ENCODE data around the gene DGCR2. TPM values are rescaled to one million over a fixed set of nuclear protein-coding genes. Genes with fewer than 3 reads are reported as not detected.
"Not testable (repeated sequence)": the region's sequence is repeated elsewhere in the genome, so short reads cannot be mapped to it uniquely, and the experiment has no call there.

Gene DGCR2
- total and polyA plus RNA-seq, 2 experiments from 2014 or later = 18.5 to 83.0 TPM

DNA sequence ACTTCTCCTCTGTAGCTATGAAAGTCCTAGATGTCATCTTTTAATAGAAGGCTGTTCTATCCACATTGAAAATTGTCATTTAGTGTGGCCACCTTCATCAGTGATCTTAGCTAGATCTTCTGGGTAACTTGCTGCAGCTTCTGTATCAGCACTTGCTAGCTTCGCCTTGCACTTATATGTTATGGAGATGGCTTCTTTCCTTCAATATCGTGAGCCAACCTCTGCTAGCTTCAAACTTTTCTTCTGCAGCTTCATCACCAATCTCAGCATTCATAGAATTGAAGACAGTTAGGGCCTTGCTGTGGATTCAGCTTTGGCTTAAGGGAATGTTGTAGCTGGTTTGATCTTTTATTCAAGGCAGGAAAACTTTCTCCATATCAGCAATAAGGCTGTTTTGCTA, 122.1 kb downstream of the DGCR2 start:
- not testable (repeated sequence) for H3K27ac ChIP-seq (ENCODE audit: low read depth); H3K36me3 Mint-ChIP-seq (ENCODE audit: low read depth); H3K9me2 ChIP-seq (ENCODE audit: insufficient read depth); ATAC-seq; H3F3A ChIP-seq (replicated peaks; ENCODE audit: low read depth); H4K20me1 ChIP-seq (replicated peaks; ENCODE audit: insufficient read depth); H3K4me1 Mint-ChIP-seq; H3K4me3 ChIP-seq; H3K9me3 Mint-ChIP-seq; H2AFZ ChIP-seq; H3K4me2 ChIP-seq; H3K4me1 ChIP-seq (ENCODE audit: insufficient read depth); H3K36me3 ChIP-seq (ENCODE audit: insufficient read depth); H3K79me2 ChIP-seq (replicated peaks; ENCODE audit: insufficient read depth); H3K4me3 Mint-ChIP-seq; DNase-seq (ENCODE audit: low spot score); H3K27ac Mint-ChIP-seq; H3K27me3 ChIP-seq (ENCODE audit: insufficient read depth); H3K27me3 Mint-ChIP-seq (ENCODE audit: insufficient read depth, low read depth, poor library complexity)

DNA sequence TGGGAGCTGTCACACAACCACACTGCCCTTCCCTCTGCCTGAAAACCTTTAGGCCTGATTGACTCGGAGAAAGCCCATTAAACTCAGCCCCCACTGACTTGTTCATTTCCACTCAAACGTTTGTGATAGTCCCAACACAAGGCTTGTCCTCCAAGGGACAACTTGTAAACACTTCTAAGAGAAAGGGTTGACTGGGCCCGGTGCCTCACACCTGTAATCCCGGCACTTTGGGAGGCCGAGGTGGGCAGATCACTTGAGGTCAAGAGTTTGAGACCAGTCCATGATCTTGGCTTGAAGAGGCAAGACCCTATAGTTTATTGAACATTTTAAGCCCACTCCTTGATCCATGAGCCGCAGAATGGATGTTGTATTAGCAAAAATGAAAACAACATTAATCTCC, 122.8 kb downstream of the DGCR2 start:
- H3K4me3 Mint-ChIP-seq = no peak overlapping the region
- H3K36me3 Mint-ChIP-seq (ENCODE audit: low read depth) = no peaks in the 10 kb centered on the region
- Histone ChIP-seq H2AFZ (no peak overlapping the region), H3K4me1 (ENCODE audit: insufficient read depth) (no peaks in the 10 kb centered on the region), H3K4me2 (no peak overlapping the region), H3K79me2 (replicated peaks; ENCODE audit: insufficient read depth) (no peaks in the 10 kb centered on the region), H3K27me3 (ENCODE audit: insufficient read depth) (no peaks in the 10 kb centered on the region), H4K20me1 (replicated peaks; ENCODE audit: insufficient read depth) (no peaks in the 10 kb centered on the region), H3K9me2 (ENCODE audit: insufficient read depth) (no peaks in the 10 kb centered on the region), H3F3A (replicated peaks; ENCODE audit: low read depth) (no peaks in the 10 kb centered on the region), H3K36me3 (ENCODE audit: insufficient read depth) (no peaks in the 10 kb centered on the region), H3K27ac (ENCODE audit: low read depth) (no peak overlapping the region), H3K4me3 (no peak overlapping the region)
- ATAC-seq (no peak), DNase-seq (ENCODE audit: low spot score) (no peak)
- no peak overlapping the region for H3K27ac Mint-ChIP-seq
- no peaks in the 10 kb centered on the region for H3K27me3 Mint-ChIP-seq (ENCODE audit: insufficient read depth, low read depth, poor library complexity)
- no peaks in the 10 kb centered on the region for H3K4me1 Mint-ChIP-seq
- no peaks in the 10 kb centered on the region for H3K9me3 Mint-ChIP-seq
- TF ChIP-seq POLR2AphosphoS5 (IDR thresholded peaks at IDR 0.05; ENCODE audit: low read depth) = no peak
- TF ChIP-seq, protein P1, sequence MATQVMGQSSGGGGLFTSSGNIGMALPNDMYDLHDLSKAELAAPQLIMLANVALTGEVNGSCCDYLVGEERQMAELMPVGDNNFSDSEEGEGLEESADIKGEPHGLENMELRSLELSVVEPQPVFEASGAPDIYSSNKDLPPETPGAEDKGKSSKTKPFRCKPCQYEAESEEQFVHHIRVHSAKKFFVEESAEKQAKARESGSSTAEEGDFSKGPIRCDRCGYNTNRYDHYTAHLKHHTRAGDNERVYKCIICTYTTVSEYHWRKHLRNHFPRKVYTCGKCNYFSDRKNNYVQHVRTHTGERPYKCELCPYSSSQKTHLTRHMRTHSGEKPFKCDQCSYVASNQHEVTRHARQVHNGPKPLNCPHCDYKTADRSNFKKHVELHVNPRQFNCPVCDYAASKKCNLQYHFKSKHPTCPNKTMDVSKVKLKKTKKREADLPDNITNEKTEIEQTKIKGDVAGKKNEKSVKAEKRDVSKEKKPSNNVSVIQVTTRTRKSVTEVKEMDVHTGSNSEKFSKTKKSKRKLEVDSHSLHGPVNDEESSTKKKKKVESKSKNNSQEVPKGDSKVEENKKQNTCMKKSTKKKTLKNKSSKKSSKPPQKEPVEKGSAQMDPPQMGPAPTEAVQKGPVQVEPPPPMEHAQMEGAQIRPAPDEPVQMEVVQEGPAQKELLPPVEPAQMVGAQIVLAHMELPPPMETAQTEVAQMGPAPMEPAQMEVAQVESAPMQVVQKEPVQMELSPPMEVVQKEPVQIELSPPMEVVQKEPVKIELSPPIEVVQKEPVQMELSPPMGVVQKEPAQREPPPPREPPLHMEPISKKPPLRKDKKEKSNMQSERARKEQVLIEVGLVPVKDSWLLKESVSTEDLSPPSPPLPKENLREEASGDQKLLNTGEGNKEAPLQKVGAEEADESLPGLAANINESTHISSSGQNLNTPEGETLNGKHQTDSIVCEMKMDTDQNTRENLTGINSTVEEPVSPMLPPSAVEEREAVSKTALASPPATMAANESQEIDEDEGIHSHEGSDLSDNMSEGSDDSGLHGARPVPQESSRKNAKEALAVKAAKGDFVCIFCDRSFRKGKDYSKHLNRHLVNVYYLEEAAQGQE (IDR thresholded peaks at IDR 0.05; ENCODE audit: unreplicated experiment) = no peak
- TF ChIP-seq ZNF114 (CRISPR knock-in tag; IDR thresholded peaks at IDR 0.05) = no peak
- no peak for TF ChIP-seq NANOG (IDR thresholded peaks at IDR 0.05; ENCODE audit: borderline replicate concordance)
- TF ChIP-seq STAT1 (IDR thresholded peaks at IDR 0.05; ENCODE audit: unreplicated experiment) = no peak
- no peak for TF ChIP-seq EZH2phosphoT487 (IDR thresholded peaks at IDR 0.05; ENCODE audit: unreplicated experiment)
- no peak for TF ChIP-seq JUNB (IDR thresholded peaks at IDR 0.05; ENCODE audit: unreplicated experiment)
- TF ChIP-seq EZH2 (IDR thresholded peaks at IDR 0.05; ENCODE audit: low read depth, unreplicated experiment) = no peak
- TF ChIP-seq, protein P2, sequence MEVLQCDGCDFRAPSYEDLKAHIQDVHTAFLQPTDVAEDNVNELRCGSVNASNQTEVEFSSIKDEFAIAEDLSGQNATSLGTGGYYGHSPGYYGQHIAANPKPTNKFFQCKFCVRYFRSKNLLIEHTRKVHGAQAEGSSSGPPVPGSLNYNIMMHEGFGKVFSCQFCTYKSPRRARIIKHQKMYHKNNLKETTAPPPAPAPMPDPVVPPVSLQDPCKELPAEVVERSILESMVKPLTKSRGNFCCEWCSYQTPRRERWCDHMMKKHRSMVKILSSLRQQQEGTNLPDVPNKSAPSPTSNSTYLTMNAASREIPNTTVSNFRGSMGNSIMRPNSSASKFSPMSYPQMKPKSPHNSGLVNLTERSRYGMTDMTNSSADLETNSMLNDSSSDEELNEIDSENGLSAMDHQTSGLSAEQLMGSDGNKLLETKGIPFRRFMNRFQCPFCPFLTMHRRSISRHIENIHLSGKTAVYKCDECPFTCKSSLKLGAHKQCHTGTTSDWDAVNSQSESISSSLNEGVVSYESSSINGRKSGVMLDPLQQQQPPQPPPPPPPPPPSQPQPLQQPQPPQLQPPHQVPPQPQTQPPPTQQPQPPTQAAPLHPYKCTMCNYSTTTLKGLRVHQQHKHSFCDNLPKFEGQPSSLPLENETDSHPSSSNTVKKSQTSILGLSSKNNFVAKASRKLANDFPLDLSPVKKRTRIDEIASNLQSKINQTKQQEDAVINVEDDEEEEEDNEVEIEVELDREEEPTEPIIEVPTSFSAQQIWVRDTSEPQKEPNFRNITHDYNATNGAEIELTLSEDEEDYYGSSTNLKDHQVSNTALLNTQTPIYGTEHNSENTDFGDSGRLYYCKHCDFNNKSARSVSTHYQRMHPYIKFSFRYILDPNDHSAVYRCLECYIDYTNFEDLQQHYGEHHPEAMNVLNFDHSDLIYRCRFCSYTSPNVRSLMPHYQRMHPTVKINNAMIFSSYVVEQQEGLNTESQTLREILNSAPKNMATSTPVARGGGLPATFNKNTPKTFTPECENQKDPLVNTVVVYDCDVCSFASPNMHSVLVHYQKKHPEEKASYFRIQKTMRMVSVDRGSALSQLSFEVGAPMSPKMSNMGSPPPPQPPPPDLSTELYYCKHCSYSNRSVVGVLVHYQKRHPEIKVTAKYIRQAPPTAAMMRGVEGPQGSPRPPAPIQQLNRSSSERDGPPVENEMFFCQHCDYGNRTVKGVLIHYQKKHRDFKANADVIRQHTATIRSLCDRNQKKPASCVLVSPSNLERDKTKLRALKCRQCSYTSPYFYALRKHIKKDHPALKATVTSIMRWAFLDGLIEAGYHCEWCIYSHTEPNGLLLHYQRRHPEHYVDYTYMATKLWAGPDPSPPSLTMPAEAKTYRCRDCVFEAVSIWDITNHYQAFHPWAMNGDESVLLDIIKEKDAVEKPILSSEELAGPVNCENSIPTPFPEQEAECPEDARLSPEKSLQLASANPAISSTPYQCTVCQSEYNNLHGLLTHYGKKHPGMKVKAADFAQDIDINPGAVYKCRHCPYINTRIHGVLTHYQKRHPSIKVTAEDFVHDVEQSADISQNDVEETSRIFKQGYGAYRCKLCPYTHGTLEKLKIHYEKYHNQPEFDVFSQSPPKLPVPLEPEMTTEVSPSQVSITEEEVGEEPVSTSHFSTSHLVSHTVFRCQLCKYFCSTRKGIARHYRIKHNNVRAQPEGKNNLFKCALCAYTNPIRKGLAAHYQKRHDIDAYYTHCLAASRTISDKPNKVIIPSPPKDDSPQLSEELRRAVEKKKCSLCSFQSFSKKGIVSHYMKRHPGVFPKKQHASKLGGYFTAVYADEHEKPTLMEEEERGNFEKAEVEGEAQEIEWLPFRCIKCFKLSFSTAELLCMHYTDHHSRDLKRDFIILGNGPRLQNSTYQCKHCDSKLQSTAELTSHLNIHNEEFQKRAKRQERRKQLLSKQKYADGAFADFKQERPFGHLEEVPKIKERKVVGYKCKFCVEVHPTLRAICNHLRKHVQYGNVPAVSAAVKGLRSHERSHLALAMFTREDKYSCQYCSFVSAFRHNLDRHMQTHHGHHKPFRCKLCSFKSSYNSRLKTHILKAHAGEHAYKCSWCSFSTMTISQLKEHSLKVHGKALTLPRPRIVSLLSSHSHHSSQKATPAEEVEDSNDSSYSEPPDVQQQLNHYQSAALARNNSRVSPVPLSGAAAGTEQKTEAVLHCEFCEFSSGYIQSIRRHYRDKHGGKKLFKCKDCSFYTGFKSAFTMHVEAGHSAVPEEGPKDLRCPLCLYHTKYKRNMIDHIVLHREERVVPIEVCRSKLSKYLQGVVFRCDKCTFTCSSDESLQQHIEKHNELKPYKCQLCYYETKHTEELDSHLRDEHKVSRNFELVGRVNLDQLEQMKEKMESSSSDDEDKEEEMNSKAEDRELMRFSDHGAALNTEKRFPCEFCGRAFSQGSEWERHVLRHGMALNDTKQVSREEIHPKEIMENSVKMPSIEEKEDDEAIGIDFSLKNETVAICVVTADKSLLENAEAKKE (CRISPR knock-in tag; IDR thresholded peaks at IDR 0.05) = no peak
- TF ChIP-seq, protein P3, sequence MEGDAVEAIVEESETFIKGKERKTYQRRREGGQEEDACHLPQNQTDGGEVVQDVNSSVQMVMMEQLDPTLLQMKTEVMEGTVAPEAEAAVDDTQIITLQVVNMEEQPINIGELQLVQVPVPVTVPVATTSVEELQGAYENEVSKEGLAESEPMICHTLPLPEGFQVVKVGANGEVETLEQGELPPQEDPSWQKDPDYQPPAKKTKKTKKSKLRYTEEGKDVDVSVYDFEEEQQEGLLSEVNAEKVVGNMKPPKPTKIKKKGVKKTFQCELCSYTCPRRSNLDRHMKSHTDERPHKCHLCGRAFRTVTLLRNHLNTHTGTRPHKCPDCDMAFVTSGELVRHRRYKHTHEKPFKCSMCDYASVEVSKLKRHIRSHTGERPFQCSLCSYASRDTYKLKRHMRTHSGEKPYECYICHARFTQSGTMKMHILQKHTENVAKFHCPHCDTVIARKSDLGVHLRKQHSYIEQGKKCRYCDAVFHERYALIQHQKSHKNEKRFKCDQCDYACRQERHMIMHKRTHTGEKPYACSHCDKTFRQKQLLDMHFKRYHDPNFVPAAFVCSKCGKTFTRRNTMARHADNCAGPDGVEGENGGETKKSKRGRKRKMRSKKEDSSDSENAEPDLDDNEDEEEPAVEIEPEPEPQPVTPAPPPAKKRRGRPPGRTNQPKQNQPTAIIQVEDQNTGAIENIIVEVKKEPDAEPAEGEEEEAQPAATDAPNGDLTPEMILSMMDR (conservative IDR thresholded peaks at IDR 0.05; ENCODE audit: low read depth in 2 of 2) = no peak
- no peak for TF ChIP-seq CREB1 (CRISPR knock-in tag; IDR thresholded peaks at IDR 0.05; ENCODE audit: low read depth)
- no peak for TF ChIP-seq ZNF331 (CRISPR knock-in tag; IDR thresholded peaks at IDR 0.05; ENCODE audit: low read depth)

All from GM23338 (cell line).